Measurements from ENCODE around the gene PPP3CA. TPM values are rescaled to one million over a fixed set of nuclear protein-coding genes. Genes with fewer than 3 reads are reported as not detected.

PPP3CA gene
- total and polyA plus RNA-seq, 2 experiments from 2014 or later, result 42.3 to 42.8 TPM

GRCh38 chr4:101339332-101339731 is 8.0 kb downstream of the PPP3CA start:
- TF ChIP-seq EZH2phosphoT487 (IDR thresholded peaks at IDR 0.05; ENCODE audit: insufficient read depth, low read depth) (no peak), EZH2 (IDR thresholded peaks at IDR 0.05; ENCODE audit: insufficient read depth, poor library complexity, severe bottlenecking) (no peak)
- no peak overlapping the region for H2AFZ ChIP-seq
- peaks cover 11% of the 10 kb centered on the region for H3K4me1 ChIP-seq (ENCODE audit: insufficient read depth)
- H4K20me1 ChIP-seq (ENCODE audit: insufficient read depth), result peaks cover 4% of the 10 kb centered on the region; the same call in 1 of the 2 replicates
- H3F3A ChIP-seq (ENCODE audit: insufficient read depth), result peaks cover 8% of the 10 kb centered on the region; the same call in 1 of the 2 replicates
- H3K9me2 ChIP-seq (ENCODE audit: insufficient read depth), result no peaks in the 10 kb centered on the region
- 64 to 72% methylated on average over 2 of the region's 2 CpGs for WGBS, 2 experiments (ENCODE audit: low coverage in 1 of 2, low lambda C conversion rate in 2 of 2, missing lambda C conversion rate in 2 of 2)
- H3K9me3 ChIP-seq (ENCODE audit: low read depth), result no peaks in the 10 kb centered on the region
- H3K4me3 ChIP-seq, result no peak overlapping the region
- no peak overlapping the region for H3K4me2 ChIP-seq (ENCODE audit: unreplicated experiment)
- in situ Hi-C loops (cut with MboI), result no loop called here
- no peak overlapping the region for H3K27ac ChIP-seq
- H3K27me3 ChIP-seq (replicated peaks; ENCODE audit: insufficient read depth), result no peaks in the 10 kb centered on the region
- H3K79me2 ChIP-seq (ENCODE audit: insufficient read depth), result peaks cover 100% of the 10 kb centered on the region
- no peak for DNase-seq
- no peak overlapping the region for H3K9ac ChIP-seq
- H3K36me3 ChIP-seq (ENCODE audit: low read depth), result no peaks in the 10 kb centered on the region

GRCh38 chr4:101337688-101338087 is 9.6 kb downstream of the PPP3CA start:
- H2AFZ ChIP-seq, result no peak overlapping the region
- peak; percentile 77 for DNase-seq
- peaks cover 4% of the 10 kb centered on the region; the same call in 1 of the 2 replicates for H4K20me1 ChIP-seq (ENCODE audit: insufficient read depth)
- no peak overlapping the region for H3K9ac ChIP-seq
- H3K9me2 ChIP-seq (ENCODE audit: insufficient read depth), result no peaks in the 10 kb centered on the region
- no peak overlapping the region for H3K4me3 ChIP-seq
- peaks cover 99% of the 10 kb centered on the region for H3K79me2 ChIP-seq (ENCODE audit: insufficient read depth)
- peaks cover 9% of the 10 kb centered on the region for H3K4me1 ChIP-seq (ENCODE audit: insufficient read depth)
- no peaks in the 10 kb centered on the region for H3K36me3 ChIP-seq (ENCODE audit: low read depth)
- TF ChIP-seq EZH2phosphoT487 (IDR thresholded peaks at IDR 0.05; ENCODE audit: insufficient read depth, low read depth) (no peak), EZH2 (IDR thresholded peaks at IDR 0.05; ENCODE audit: insufficient read depth, poor library complexity, severe bottlenecking) (no peak)
- H3K27me3 ChIP-seq (replicated peaks; ENCODE audit: insufficient read depth), result no peaks in the 10 kb centered on the region
- in situ Hi-C loops (cut with MboI), result no loop called here
- H3K9me3 ChIP-seq (ENCODE audit: low read depth), result no peaks in the 10 kb centered on the region
- peaks cover 8% of the 10 kb centered on the region; the same call in 1 of the 2 replicates for H3F3A ChIP-seq (ENCODE audit: insufficient read depth)
- H3K27ac ChIP-seq, result no peak overlapping the region
- H3K4me2 ChIP-seq (ENCODE audit: unreplicated experiment), result no peak overlapping the region
- 69 to 70% methylated on average over 4 of the region's 4 CpGs for WGBS, 2 experiments (ENCODE audit: low coverage in 1 of 2, low lambda C conversion rate in 2 of 2, missing lambda C conversion rate in 2 of 2)

- Histone ChIP-seq H3K4me2 (ENCODE audit: unreplicated experiment) (no peak overlapping the region), H4K20me1 (ENCODE audit: insufficient read depth) (peaks cover 6% of the 10 kb centered on the region; the same call in 1 of the 2 replicates), H3F3A (ENCODE audit: insufficient read depth) (peaks cover 8% of the 10 kb centered on the region; the same call in 1 of the 2 replicates), H3K27me3 (replicated peaks; ENCODE audit: insufficient read depth) (no peaks in the 10 kb centered on the region), H3K36me3 (ENCODE audit: low read depth) (no peaks in the 10 kb centered on the region), H3K4me3 (no peak overlapping the region), H3K27ac (no peak overlapping the region), H3K4me1 (ENCODE audit: insufficient read depth) (peaks cover 19% of the 10 kb centered on the region), H3K79me2 (ENCODE audit: insufficient read depth) (peaks cover 99% of the 10 kb centered on the region), H3K9me2 (ENCODE audit: insufficient read depth) (no peaks in the 10 kb centered on the region), H3K9me3 (ENCODE audit: low read depth) (no peaks in the 10 kb centered on the region), H2AFZ (no peak overlapping the region), H3K9ac (no peak overlapping the region)
- no peak for TF ChIP-seq EZH2 (IDR thresholded peaks at IDR 0.05; ENCODE audit: insufficient read depth, poor library complexity, severe bottlenecking)
- no peak for TF ChIP-seq EZH2phosphoT487 (IDR thresholded peaks at IDR 0.05; ENCODE audit: insufficient read depth, low read depth)
- in situ Hi-C loops (cut with MboI), result no loop called here
- 72 to 78% methylated on average over 6 of the region's 6 CpGs for WGBS, 2 experiments (ENCODE audit: low coverage in 1 of 2, low lambda C conversion rate in 2 of 2, missing lambda C conversion rate in 2 of 2)
- DNase-seq, result no peak
These were observed 12.3 kb downstream of the PPP3CA start for GRCh38 chr4:101334963-101335572.

- Histone ChIP-seq H3K4me1 (ENCODE audit: insufficient read depth) (peaks cover 17% of the 10 kb centered on the region), H3K4me3 (no peak overlapping the region), H3K4me2 (ENCODE audit: unreplicated experiment) (no peak overlapping the region), H3K27me3 (replicated peaks; ENCODE audit: insufficient read depth) (no peaks in the 10 kb centered on the region), H3K79me2 (ENCODE audit: insufficient read depth) (peaks cover 99% of the 10 kb centered on the region), H3F3A (ENCODE audit: insufficient read depth) (no peaks in the 10 kb centered on the region), H3K9me3 (ENCODE audit: low read depth) (no peaks in the 10 kb centered on the region), H3K36me3 (ENCODE audit: low read depth) (no peaks in the 10 kb centered on the region), H3K9me2 (ENCODE audit: insufficient read depth) (no peaks in the 10 kb centered on the region), H3K27ac (no peak overlapping the region), H4K20me1 (ENCODE audit: insufficient read depth) (peaks cover 6% of the 10 kb centered on the region; the same call in 1 of the 2 replicates), H3K9ac (no peak overlapping the region), H2AFZ (no peak overlapping the region)
- WGBS, 2 experiments (ENCODE audit: low coverage in 1 of 2, low lambda C conversion rate in 2 of 2, missing lambda C conversion rate in 2 of 2), result 78 to 84% methylated on average over 4 of the region's 4 CpGs
- in situ Hi-C loops (cut with MboI), result no loop called here
- peak; percentile 10 for DNase-seq
- TF ChIP-seq EZH2 (IDR thresholded peaks at IDR 0.05; ENCODE audit: insufficient read depth, poor library complexity, severe bottlenecking) (no peak), EZH2phosphoT487 (IDR thresholded peaks at IDR 0.05; ENCODE audit: insufficient read depth, low read depth) (no peak)
These were observed 14.9 kb downstream of the PPP3CA start for GRCh38 chr4:101332424-101332823.
